Measurements from ENCODE around the gene SPG7. TPM values are rescaled to one million over a fixed set of nuclear protein-coding genes. Genes with fewer than 3 reads are reported as not detected.

The SPG7 gene
- total and polyA plus RNA-seq, 4 donors: 34.5 to 102 (median 49.5) TPM

DNA sequence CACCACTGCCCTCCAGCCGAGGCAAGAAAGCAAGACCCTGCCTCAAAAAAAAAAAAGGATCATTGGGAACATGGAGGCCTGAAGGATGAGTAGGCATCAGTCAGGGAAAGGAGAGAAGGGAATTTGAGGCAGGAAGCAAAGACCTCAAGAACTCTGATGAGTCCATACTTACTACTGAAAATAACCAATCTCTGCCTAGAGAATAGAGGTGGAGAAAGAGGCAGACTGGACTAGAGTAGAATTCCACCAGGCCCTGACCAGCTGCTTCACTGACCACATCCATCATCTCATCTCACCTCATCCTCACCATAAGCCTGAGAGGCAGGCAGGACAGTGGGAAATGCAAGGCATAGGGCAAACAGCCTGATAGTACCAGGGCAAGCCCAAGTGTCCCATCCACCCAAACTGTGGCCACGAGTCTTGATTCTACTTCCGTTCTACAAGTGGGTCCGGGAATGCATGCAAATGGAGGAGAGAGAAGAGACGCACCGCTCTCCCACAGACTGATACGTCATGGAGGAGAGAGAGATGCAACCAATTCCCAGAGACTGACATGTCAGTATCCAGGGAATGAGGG, 35.0 kb upstream of the SPG7 start:
- Histone ChIP-seq H3K27ac (ENCODE audit: low read depth in 1 of 2, low read length in 2 of 2) (peak overlapping the region; percentile 56 to 63), H3K36me3 (ENCODE audit: control insufficient read depth in 4 of 4, insufficient read depth in 3 of 4, low read depth in 1 of 4, low read length in 3 of 4) (no peaks in the 10 kb centered on the region), H3K9ac (ENCODE audit: low read depth in 1 of 2, low read length in 2 of 2) (no peak overlapping the region), H3K4me3 (ENCODE audit: low read depth in 1 of 3, low read length in 3 of 3) (no peak overlapping the region), H3K27me3 (ENCODE audit: control insufficient read depth in 4 of 4, insufficient read depth in 4 of 4, low read length in 3 of 4) (no peaks in the 10 kb centered on the region), H3K4me1 (ENCODE audit: control insufficient read depth in 4 of 4, insufficient read depth in 4 of 4, low read length in 3 of 4) (peaks cover 19 to 46% (median 44%) of the 10 kb centered on the region in 4 donors), H3K9me3 (ENCODE audit: control insufficient read depth in 4 of 4, low read length in 3 of 4) (no peaks in the 10 kb centered on the region)
- WGBS: 89% methylated on average over 7 of the region's 7 CpGs
- TF ChIP-seq CTCF (IDR thresholded peaks at IDR 0.05; ENCODE audit: low read depth, low read length, missing input control) (no peak), RXRA (IDR thresholded peaks at IDR 0.05) (no peak), JUND (IDR thresholded peaks at IDR 0.05) (no peak), EGR1 (IDR thresholded peaks at IDR 0.05; ENCODE audit: low read depth in 2 of 2) (no peak), YY1 (IDR thresholded peaks at IDR 0.05) (no peak), RAD21 (IDR thresholded peaks at IDR 0.05) (no peak), TAF1 (conservative IDR thresholded peaks at IDR 0.05) (no peak), HNF4G (IDR thresholded peaks at IDR 0.05) (no peak), FOXA1 (IDR thresholded peaks at IDR 0.05) (no peak), FOXA2 (IDR thresholded peaks at IDR 0.05) (no peak), HNF4A (conservative IDR thresholded peaks at IDR 0.05) (no peak), ATF3 (IDR thresholded peaks at IDR 0.05) (no peak), NR2F2 (IDR thresholded peaks at IDR 0.05) (no peak)
- TF ChIP-seq, protein P1, sequence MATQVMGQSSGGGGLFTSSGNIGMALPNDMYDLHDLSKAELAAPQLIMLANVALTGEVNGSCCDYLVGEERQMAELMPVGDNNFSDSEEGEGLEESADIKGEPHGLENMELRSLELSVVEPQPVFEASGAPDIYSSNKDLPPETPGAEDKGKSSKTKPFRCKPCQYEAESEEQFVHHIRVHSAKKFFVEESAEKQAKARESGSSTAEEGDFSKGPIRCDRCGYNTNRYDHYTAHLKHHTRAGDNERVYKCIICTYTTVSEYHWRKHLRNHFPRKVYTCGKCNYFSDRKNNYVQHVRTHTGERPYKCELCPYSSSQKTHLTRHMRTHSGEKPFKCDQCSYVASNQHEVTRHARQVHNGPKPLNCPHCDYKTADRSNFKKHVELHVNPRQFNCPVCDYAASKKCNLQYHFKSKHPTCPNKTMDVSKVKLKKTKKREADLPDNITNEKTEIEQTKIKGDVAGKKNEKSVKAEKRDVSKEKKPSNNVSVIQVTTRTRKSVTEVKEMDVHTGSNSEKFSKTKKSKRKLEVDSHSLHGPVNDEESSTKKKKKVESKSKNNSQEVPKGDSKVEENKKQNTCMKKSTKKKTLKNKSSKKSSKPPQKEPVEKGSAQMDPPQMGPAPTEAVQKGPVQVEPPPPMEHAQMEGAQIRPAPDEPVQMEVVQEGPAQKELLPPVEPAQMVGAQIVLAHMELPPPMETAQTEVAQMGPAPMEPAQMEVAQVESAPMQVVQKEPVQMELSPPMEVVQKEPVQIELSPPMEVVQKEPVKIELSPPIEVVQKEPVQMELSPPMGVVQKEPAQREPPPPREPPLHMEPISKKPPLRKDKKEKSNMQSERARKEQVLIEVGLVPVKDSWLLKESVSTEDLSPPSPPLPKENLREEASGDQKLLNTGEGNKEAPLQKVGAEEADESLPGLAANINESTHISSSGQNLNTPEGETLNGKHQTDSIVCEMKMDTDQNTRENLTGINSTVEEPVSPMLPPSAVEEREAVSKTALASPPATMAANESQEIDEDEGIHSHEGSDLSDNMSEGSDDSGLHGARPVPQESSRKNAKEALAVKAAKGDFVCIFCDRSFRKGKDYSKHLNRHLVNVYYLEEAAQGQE (IDR thresholded peaks at IDR 0.05): no peak
- TF ChIP-seq, protein P2, sequence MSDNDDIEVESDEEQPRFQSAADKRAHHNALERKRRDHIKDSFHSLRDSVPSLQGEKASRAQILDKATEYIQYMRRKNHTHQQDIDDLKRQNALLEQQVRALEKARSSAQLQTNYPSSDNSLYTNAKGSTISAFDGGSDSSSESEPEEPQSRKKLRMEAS (IDR thresholded peaks at IDR 0.05): no peak
- no peak for DNase-seq (ENCODE audit: low spot score)

- peak overlapping the region in 1 of 2 donors; percentile 29 for H3K27ac ChIP-seq (ENCODE audit: low read depth in 1 of 2, low read length in 2 of 2)
- H3K36me3 ChIP-seq (ENCODE audit: control insufficient read depth in 4 of 4, insufficient read depth in 3 of 4, low read depth in 1 of 4, low read length in 3 of 4): no peaks in the 10 kb centered on the region
- 80% methylated on average over 9 of the region's 9 CpGs for WGBS
These were observed 34.3 kb upstream of the SPG7 start for GRCh38 chr16:89473791-89474414.

More at GRCh38 chr16:89473791-89474414, 34.3 kb upstream of the SPG7 start:
- no peaks in the 10 kb centered on the region for H3K27me3 ChIP-seq (ENCODE audit: control insufficient read depth in 4 of 4, insufficient read depth in 4 of 4, low read length in 3 of 4)
- no peak overlapping the region for H3K9ac ChIP-seq (ENCODE audit: low read depth in 1 of 2, low read length in 2 of 2)
- no peak overlapping the region for H3K4me3 ChIP-seq (ENCODE audit: low read depth in 1 of 3, low read length in 3 of 3)
- no peak for DNase-seq (ENCODE audit: low spot score)
- peaks cover 20 to 47% (median 45%) of the 10 kb centered on the region in 4 donors for H3K4me1 ChIP-seq (ENCODE audit: control insufficient read depth in 4 of 4, insufficient read depth in 4 of 4, low read length in 3 of 4)
- no peaks in the 10 kb centered on the region for H3K9me3 ChIP-seq (ENCODE audit: control insufficient read depth in 4 of 4, low read length in 3 of 4)
- TF ChIP-seq, protein P1 (IDR thresholded peaks at IDR 0.05): no peak
- no peak for TF ChIP-seq RAD21 (IDR thresholded peaks at IDR 0.05)
- TF ChIP-seq, protein P2 (IDR thresholded peaks at IDR 0.05): no peak
- TF ChIP-seq ATF3 (IDR thresholded peaks at IDR 0.05): no peak
- TF ChIP-seq NR2F2 (IDR thresholded peaks at IDR 0.05): no peak
- no peak for TF ChIP-seq RXRA (IDR thresholded peaks at IDR 0.05)
- no peak for TF ChIP-seq EGR1 (IDR thresholded peaks at IDR 0.05; ENCODE audit: low read depth in 2 of 2)
- no peak for TF ChIP-seq HNF4A (conservative IDR thresholded peaks at IDR 0.05)
- TF ChIP-seq, protein P3, sequence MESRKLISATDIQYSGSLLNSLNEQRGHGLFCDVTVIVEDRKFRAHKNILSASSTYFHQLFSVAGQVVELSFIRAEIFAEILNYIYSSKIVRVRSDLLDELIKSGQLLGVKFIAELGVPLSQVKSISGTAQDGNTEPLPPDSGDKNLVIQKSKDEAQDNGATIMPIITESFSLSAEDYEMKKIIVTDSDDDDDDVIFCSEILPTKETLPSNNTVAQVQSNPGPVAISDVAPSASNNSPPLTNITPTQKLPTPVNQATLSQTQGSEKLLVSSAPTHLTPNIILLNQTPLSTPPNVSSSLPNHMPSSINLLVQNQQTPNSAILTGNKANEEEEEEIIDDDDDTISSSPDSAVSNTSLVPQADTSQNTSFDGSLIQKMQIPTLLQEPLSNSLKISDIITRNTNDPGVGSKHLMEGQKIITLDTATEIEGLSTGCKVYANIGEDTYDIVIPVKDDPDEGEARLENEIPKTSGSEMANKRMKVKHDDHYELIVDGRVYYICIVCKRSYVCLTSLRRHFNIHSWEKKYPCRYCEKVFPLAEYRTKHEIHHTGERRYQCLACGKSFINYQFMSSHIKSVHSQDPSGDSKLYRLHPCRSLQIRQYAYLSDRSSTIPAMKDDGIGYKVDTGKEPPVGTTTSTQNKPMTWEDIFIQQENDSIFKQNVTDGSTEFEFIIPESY (IDR thresholded peaks at IDR 0.05): no peak
- no peak for TF ChIP-seq HNF4G (IDR thresholded peaks at IDR 0.05)
- TF ChIP-seq YY1 (IDR thresholded peaks at IDR 0.05): no peak
- TF ChIP-seq TAF1 (conservative IDR thresholded peaks at IDR 0.05): no peak
- no peak for TF ChIP-seq GABPA (IDR thresholded peaks at IDR 0.05 in 1 of 2, conservative IDR thresholded peaks at IDR 0.05 in 1 of 2)
- TF ChIP-seq FOXA1 (IDR thresholded peaks at IDR 0.05): no peak
- no peak for TF ChIP-seq SP1 (IDR thresholded peaks at IDR 0.05)
